ENCODE results near the gene RAB11A.

GRCh38 chr15:65893060-65893459, 23.8 kb downstream of the RAB11A start:
- TF ChIP-seq, protein P1, sequence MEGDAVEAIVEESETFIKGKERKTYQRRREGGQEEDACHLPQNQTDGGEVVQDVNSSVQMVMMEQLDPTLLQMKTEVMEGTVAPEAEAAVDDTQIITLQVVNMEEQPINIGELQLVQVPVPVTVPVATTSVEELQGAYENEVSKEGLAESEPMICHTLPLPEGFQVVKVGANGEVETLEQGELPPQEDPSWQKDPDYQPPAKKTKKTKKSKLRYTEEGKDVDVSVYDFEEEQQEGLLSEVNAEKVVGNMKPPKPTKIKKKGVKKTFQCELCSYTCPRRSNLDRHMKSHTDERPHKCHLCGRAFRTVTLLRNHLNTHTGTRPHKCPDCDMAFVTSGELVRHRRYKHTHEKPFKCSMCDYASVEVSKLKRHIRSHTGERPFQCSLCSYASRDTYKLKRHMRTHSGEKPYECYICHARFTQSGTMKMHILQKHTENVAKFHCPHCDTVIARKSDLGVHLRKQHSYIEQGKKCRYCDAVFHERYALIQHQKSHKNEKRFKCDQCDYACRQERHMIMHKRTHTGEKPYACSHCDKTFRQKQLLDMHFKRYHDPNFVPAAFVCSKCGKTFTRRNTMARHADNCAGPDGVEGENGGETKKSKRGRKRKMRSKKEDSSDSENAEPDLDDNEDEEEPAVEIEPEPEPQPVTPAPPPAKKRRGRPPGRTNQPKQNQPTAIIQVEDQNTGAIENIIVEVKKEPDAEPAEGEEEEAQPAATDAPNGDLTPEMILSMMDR (IDR thresholded peaks at IDR 0.05; ENCODE audit: low read depth, low read length), result no peak
- TF ChIP-seq EZH2phosphoT487 (IDR thresholded peaks at IDR 0.05; ENCODE audit: low read depth), result no peak
